ENCODE results near the gene AMY1C.
"Not testable (repeated sequence)": the region's sequence is repeated elsewhere in the genome, so short reads cannot be mapped to it uniquely, and the experiment has no call there.

Gene AMY1C

DNA sequence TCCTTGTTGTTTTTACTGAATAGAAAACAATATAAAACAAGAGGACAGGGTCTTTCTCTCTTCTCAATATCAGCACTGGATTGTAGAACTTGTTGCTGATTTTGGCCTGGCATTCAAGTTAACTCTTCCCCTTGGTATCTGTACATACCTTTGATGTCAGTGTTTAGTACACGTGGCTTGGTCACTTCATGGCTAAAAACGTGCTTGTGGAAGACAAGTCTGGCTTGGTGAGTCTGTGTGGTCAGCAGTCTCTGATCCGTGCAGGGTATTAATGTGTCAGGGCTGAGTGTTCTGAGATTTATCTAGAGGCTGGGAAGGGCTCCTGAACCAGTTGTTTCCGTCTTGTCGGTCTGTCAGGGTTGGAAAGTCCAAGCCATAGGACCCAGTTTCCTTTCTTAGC lies at the start of gene AMY1C:
AMY1C (plus strand) TSS at position 301 of the 400 bp plus-strand sequence. CDS start 572 bp downstream, outside the sequence.
- DNase-seq = not testable (repeated sequence)

DNA sequence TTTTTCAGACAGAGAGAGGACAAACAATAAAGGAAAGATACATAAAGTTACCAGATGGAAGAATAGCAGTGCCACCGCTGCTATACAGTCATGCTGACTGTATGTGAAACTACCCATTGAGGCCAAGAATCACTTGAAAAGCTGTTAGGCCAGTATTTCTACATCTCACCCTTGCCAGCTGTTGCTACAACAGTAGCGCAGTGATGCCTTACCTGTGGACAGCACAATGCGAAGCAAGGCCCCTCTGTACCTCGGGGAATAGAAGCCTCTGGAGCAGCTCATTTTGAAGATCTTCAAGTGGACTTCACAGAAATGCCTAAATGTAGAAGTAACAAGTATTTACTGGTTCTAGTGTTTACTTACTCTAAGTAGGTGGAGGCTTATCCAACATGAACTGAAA lies 49.0 kb upstream of the AMY1C start:
- not testable (repeated sequence) for DNase-seq

DNA sequence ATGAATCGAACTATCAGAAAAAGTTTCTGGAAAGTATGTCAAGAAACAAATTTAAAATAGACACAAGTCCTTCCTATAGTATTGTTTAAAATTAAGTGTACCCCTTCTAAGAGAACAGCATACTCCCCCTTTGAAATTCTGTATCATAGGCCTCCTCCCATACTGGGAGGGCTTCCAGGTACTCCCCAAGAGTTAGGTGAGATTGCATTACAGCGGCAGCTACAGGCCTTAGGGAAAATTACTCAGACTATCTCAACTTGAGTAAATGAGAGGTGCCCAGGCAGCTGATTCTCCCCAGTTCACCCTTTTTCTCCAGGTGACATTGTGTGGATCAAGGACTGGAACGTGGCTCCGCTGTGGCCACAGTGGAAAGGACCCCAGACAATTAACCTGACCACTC lies 48.4 kb upstream of the AMY1C start:
- not testable (repeated sequence) for DNase-seq

DNA sequence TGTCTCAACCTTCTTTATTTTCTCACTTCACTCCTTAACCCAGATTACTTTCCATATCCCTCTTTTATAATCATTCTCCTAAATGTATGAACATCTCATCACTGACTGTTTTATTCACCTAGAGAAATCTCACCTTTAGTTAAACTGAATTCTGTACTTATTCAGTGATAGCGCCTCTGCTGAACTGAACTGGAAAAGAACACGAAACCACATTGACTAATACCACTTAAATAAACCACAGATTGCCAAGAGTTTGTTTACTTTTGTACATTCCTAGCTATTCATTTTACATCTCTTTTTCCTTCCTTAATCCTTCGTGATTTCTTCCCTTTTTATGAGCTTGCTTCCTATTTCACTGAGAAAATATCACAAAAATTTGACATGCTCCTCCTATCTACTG lies 42.0 kb upstream of the AMY1C start:
- DNase-seq = not testable (repeated sequence)

DNA sequence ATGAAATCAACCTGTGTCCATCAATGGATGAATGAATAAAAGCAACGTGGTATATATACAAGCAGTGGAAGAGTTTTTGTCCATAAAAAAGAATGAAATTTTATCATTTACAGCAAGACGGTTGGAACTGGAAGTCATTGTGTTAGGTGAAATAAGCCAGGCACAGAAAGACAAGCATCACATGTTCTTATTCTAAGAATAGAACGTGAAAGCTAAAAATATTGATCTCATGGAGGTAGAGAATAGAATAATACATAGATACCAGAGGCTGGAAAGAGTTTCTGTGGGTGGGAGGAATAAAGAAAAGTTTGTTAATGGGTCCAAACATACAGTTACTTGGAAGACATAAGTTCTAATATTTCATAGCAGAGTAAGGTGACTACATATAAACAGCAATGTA lies 39.3 kb upstream of the AMY1C start:
- not testable (repeated sequence) for DNase-seq

DNA sequence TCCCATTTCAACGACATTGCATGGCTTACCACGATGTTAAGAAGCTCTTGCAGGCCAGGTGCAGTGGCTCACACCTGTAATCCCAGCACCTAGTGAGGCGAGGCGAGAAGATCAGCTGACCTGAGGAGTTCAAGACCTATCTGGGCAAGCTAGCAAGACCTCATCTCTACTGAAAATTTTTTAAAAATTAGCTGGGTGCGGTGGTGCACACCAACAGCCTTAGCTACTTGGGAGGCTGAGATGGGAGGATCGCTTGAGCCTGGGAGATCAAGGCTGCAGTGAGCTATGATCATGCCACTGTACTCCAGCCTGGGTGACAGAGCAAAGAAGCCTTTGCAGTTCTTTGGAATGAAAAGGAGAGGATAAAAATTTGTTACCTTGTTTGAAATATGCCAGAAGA lies 32.3 kb upstream of the AMY1C start:
- not testable (repeated sequence) for DNase-seq

DNA sequence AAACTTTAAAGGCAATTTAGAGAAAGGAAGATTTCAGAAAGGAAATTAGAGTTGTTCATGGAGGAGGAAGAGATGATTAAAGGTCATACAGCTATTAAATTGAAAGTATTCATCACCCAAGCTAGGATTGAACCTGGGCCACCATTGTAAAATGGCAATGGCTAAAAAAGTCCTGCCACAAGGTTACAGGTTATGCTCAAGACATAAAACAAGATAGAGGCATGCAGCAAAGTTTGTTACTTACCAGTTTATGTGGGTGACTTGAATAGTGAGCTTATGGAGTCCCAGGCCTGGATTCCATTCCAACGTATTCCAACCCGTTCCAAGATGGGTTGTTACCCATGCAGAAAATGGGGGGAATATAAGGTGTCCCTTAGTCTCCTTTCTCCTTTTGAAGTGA lies 28.2 kb upstream of the AMY1C start:
- DNase-seq = not testable (repeated sequence)

DNA sequence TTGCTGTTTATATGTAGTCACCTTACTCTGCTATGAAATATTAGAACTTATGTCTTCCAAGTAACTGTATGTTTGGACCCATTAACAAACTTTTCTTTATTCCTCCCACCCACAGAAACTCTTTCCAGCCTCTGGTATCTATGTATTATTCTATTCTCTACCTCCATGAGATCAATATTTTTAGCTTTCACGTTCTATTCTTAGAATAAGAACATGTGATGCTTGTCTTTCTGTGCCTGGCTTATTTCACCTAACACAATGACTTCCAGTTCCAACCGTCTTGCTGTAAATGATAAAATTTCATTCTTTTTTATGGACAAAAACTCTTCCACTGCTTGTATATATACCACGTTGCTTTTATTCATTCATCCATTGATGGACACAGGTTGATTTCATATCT lies 14.4 kb upstream of the AMY1C start:
- DNase-seq = not testable (repeated sequence)

DNA sequence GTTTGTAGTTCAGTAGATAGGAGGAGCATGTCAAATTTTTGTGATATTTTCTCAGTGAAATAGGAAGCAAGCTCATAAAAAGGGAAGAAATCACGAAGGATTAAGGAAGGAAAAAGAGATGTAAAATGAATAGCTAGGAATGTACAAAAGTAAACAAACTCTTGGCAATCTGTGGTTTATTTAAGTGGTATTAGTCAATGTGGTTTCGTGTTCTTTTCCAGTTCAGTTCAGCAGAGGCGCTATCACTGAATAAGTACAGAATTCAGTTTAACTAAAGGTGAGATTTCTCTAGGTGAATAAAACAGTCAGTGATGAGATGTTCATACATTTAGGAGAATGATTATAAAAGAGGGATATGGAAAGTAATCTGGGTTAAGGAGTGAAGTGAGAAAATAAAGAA lies 11.7 kb upstream of the AMY1C start:
- DNase-seq = not testable (repeated sequence)

DNA sequence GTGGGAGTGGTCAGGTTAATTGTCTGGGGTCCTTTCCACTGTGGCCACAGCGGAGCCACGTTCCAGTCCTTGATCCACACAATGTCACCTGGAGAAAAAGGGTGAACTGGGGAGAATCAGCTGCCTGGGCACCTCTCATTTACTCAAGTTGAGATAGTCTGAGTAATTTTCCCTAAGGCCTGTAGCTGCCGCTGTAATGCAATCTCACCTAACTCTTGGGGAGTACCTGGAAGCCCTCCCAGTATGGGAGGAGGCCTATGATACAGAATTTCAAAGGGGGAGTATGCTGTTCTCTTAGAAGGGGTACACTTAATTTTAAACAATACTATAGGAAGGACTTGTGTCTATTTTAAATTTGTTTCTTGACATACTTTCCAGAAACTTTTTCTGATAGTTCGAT lies 5.2 kb upstream of the AMY1C start:
- DNase-seq = not testable (repeated sequence)

DNA sequence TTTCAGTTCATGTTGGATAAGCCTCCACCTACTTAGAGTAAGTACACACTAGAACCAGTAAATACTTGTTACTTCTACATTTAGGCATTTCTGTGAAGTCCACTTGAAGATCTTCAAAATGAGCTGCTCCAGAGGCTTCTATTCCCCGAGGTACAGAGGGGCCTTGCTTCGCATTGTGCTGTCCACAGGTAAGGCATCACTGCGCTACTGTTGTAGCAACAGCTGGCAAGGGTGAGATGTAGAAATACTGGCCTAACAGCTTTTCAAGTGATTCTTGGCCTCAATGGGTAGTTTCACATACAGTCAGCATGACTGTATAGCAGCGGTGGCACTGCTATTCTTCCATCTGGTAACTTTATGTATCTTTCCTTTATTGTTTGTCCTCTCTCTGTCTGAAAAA lies 4.7 kb upstream of the AMY1C start:
- DNase-seq = not testable (repeated sequence)

DNA sequence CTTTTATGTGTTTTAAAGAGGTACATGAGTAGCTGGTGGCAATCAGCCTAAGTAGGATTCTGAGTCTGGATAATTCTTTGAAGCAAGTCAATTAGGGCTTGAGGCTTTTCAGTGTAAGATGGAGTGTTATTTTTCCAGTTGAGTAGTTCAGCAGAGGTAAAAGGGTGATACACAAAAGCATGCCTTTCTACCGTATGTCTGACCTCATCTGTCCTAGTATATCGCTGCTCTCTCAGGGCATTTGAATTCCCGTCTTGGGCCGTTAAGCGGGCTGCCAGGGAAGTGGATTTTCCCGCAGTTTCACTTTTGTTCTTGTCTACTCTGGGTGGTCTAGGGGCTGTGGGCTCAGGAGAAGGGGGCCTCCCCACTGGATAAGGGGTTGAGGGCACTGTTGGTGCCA lies 1.4 kb upstream of the AMY1C start:
- DNase-seq = not testable (repeated sequence)

DNA sequence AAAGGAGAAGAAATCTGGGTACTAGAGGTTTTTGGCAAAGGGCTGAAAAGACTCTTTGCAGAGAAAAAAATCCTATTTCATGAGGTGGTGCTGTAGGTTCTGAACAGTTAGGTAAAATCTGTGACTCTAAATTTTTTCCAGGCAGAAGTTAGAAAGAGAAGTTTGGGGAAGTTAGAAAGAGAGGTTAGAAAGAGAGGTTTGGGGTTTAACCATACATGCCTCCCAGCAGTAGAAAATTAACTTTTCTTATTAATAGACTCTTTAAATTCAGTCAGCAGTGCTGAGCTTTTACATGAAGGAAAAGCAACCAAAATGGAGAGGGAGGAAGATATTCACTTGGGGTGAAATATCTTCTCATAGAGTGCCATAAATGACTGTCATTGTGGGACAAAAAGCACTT lies 12.2 kb downstream of the AMY1C start:
- DNase-seq = no peak

DNA sequence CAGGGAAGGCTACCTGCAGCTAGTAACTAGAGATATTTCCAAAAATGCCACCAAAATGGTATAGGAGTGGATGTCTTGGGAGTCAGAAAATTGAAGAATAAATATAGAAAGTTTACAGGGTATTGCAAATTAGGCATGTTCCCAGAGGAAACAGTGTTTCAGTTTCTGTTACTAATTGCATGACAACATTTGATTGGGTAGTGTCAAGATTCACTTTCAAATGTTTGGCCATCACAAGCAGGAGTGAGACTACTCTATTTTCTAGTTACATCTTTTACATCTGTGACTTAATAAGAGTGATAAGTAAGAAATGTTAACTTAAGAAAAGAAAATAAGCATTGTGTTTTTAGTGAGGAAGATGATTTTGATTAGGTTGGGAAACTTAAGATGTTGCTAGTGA lies 30.2 kb downstream of the AMY1C start:
- DNase-seq = no peak

DNA sequence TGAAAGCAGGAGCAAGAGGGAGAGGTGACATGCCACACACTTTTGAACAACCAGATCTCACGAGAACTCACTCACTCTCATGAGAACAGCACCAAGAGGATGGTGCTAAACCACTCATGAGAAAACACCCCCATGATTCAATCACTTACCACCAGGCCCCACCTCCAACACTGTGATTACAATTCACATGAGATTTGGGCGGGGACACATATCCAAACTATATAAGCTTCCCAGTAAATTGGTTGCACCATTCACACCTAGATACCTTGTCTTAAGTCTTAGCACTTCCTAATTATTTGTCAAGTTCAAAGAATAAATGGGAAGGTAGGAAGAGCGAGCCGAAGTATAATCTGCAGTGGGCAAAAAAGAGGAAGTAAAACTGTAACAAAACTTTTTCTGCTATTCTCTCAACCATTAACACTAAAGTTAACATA lies 34.3 kb downstream of the AMY1C start:
- DNase-seq = no peak

DNA sequence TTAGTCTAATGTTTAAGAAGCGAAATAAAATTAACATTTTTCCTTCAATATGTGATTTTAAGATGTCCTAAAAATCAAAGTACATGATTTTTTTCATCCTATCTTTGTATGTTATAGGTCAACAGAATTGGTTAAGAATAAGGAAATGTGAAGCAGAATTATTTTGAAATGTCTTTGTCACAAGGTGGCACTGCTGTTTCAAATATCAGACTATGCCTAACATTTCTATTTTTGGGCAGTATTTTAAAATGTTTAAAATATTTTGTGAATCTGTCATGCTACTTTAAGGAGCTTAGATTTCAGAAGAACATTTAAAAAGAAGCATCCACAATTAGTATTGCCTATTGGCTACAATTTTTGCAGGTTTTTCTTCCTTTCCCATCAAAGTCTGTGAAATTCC lies 38.7 kb downstream of the AMY1C start:
- no peak for DNase-seq

DNA sequence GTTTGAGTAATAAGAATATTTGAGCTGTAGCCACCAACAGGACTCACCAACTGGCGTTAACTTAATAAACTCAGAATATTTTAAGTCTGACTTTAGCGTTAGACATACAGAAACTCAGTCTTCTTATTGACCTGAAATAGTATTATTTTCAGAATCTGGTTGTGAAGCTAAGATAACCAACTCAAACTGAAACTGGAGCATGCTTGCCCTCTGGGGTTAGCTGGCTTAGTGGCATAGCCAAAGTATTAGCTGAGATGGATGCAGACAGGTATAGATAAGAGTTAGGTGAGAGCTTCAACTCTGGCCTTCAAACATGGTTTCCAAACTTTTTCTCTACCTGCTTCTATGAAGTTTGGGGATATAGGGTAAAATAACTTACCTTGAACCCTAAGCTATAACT lies 40.5 kb downstream of the AMY1C start:
- DNase-seq = no peak

Measured in bone marrow (tissue), 2 donors.